Measurements from ENCODE around the gene MGAM2. TPM values are rescaled to one million over a fixed set of nuclear protein-coding genes. Genes with fewer than 3 reads are reported as not detected.

Gene MGAM2
- total and polyA plus RNA-seq, 2 donors (not counting 1 experiment from before 2014, with no cell fraction given) = not detected

GRCh38 chr7:142142702-142143101 lies 31.2 kb downstream of the MGAM2 start:
- Histone ChIP-seq H3K27me3 (ENCODE audit: control insufficient read depth, insufficient read depth, low read length) (no peaks in the 10 kb centered on the region), H3K9ac (ENCODE audit: insufficient read depth, low read length) (no peak overlapping the region)
- no peak for TF ChIP-seq EZH2 (IDR thresholded peaks at IDR 0.05; ENCODE audit: low read length, missing control alignments)
- TF ChIP-seq, protein P1, sequence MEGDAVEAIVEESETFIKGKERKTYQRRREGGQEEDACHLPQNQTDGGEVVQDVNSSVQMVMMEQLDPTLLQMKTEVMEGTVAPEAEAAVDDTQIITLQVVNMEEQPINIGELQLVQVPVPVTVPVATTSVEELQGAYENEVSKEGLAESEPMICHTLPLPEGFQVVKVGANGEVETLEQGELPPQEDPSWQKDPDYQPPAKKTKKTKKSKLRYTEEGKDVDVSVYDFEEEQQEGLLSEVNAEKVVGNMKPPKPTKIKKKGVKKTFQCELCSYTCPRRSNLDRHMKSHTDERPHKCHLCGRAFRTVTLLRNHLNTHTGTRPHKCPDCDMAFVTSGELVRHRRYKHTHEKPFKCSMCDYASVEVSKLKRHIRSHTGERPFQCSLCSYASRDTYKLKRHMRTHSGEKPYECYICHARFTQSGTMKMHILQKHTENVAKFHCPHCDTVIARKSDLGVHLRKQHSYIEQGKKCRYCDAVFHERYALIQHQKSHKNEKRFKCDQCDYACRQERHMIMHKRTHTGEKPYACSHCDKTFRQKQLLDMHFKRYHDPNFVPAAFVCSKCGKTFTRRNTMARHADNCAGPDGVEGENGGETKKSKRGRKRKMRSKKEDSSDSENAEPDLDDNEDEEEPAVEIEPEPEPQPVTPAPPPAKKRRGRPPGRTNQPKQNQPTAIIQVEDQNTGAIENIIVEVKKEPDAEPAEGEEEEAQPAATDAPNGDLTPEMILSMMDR (conservative IDR thresholded peaks at IDR 0.05 in 1 of 2, IDR thresholded peaks at IDR 0.05 in 1 of 2; ENCODE audit: low read depth in 1 of 2, low read length in 2 of 2) = no peak

GRCh38 chr7:142146124-142146523 lies 34.6 kb downstream of the MGAM2 start:
- Histone ChIP-seq H3K27me3 (ENCODE audit: control insufficient read depth, insufficient read depth, low read length) (no peaks in the 10 kb centered on the region), H3K9ac (ENCODE audit: insufficient read depth, low read length) (no peak overlapping the region), H3K27ac (ENCODE audit: insufficient read depth, low read length) (no peak overlapping the region), H3K9me3 (ENCODE audit: control insufficient read depth, insufficient read depth, low read depth, low read length) (no peaks in the 10 kb centered on the region), H3K4me1 (ENCODE audit: control insufficient read depth, extremely low read depth, insufficient read depth, low read length) (no peaks in the 10 kb centered on the region), H3K79me2 (ENCODE audit: control insufficient read depth, insufficient read depth, low read length) (no peaks in the 10 kb centered on the region), H4K20me1 (ENCODE audit: control insufficient read depth, extremely low read depth, insufficient read depth, low read length) (no peaks in the 10 kb centered on the region), H3K4me3 (replicated peaks in 1 of 4; ENCODE audit: control extremely low read depth in 1 of 4, insufficient read depth in 1 of 4, low read depth in 3 of 4, low read length in 4 of 4) (no peak overlapping the region), H3K36me3 (ENCODE audit: control insufficient read depth, insufficient read depth, low read length) (no peaks in the 10 kb centered on the region), H3K4me2 (ENCODE audit: extremely low read depth, insufficient read depth, low read length) (no peak overlapping the region), H2AFZ (ENCODE audit: low read length) (no peak overlapping the region)
- TF ChIP-seq EZH2 (IDR thresholded peaks at IDR 0.05; ENCODE audit: low read length, missing control alignments) = no peak
- TF ChIP-seq, protein P1 (conservative IDR thresholded peaks at IDR 0.05 in 1 of 2, IDR thresholded peaks at IDR 0.05 in 1 of 2; ENCODE audit: low read depth in 1 of 2, low read length in 2 of 2) = no peak
- DNase-seq (ENCODE audit: low read depth in 2 of 2) = no peak

More at GRCh38 chr7:142142702-142143101, 31.2 kb downstream of the MGAM2 start:
- Histone ChIP-seq H2AFZ (ENCODE audit: low read length) (no peak overlapping the region), H3K79me2 (ENCODE audit: control insufficient read depth, insufficient read depth, low read length) (no peaks in the 10 kb centered on the region), H3K27ac (ENCODE audit: insufficient read depth, low read length) (no peak overlapping the region), H4K20me1 (ENCODE audit: control insufficient read depth, extremely low read depth, insufficient read depth, low read length) (no peaks in the 10 kb centered on the region), H3K4me1 (ENCODE audit: control insufficient read depth, extremely low read depth, insufficient read depth, low read length) (no peaks in the 10 kb centered on the region), H3K4me2 (ENCODE audit: extremely low read depth, insufficient read depth, low read length) (no peak overlapping the region), H3K9me3 (ENCODE audit: control insufficient read depth, insufficient read depth, low read depth, low read length) (no peaks in the 10 kb centered on the region), H3K36me3 (ENCODE audit: control insufficient read depth, insufficient read depth, low read length) (no peaks in the 10 kb centered on the region), H3K4me3 (replicated peaks in 1 of 4; ENCODE audit: control extremely low read depth in 1 of 4, insufficient read depth in 1 of 4, low read depth in 3 of 4, low read length in 4 of 4) (no peak overlapping the region)
- no peak for DNase-seq (ENCODE audit: low read depth in 2 of 2)

DNA sequence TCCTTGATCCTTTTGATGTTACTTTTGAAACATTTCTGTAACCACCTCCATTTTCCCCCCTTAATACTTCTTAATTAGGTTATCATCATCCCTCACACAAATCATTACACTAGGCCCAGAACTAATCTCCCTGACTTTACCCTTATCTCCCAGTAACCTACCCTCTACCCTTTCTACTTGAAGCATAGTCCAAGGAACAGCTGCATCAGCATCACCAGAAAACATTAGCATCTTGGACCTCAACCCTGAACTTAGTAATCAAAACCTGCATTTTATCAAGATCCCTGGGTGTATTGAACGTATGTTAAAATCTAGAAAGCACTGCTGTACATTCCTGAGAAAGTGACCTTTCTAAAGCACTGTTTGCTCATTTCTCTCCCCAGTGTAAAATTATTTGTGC lies 38.8 kb downstream of the MGAM2 start:
- Histone ChIP-seq H3K4me3 (replicated peaks in 1 of 4; ENCODE audit: control extremely low read depth in 1 of 4, insufficient read depth in 1 of 4, low read depth in 3 of 4, low read length in 4 of 4) (no peak overlapping the region), H3K27ac (ENCODE audit: insufficient read depth, low read length) (no peak overlapping the region), H3K4me1 (ENCODE audit: control insufficient read depth, extremely low read depth, insufficient read depth, low read length) (no peaks in the 10 kb centered on the region), H3K9me3 (ENCODE audit: control insufficient read depth, insufficient read depth, low read depth, low read length) (no peaks in the 10 kb centered on the region), H3K27me3 (ENCODE audit: control insufficient read depth, insufficient read depth, low read length) (no peaks in the 10 kb centered on the region), H2AFZ (ENCODE audit: low read length) (no peak overlapping the region), H3K79me2 (ENCODE audit: control insufficient read depth, insufficient read depth, low read length) (no peaks in the 10 kb centered on the region), H3K36me3 (ENCODE audit: control insufficient read depth, insufficient read depth, low read length) (no peaks in the 10 kb centered on the region), H3K9ac (ENCODE audit: insufficient read depth, low read length) (no peak overlapping the region), H3K4me2 (ENCODE audit: extremely low read depth, insufficient read depth, low read length) (no peak overlapping the region), H4K20me1 (ENCODE audit: control insufficient read depth, extremely low read depth, insufficient read depth, low read length) (no peaks in the 10 kb centered on the region)
- TF ChIP-seq, protein P1 (conservative IDR thresholded peaks at IDR 0.05 in 1 of 2, IDR thresholded peaks at IDR 0.05 in 1 of 2; ENCODE audit: low read depth in 1 of 2, low read length in 2 of 2) = no peak
- no peak for TF ChIP-seq EZH2 (IDR thresholded peaks at IDR 0.05; ENCODE audit: low read length, missing control alignments)
- DNase-seq (ENCODE audit: low read depth in 2 of 2) = no peak
